ENCODE data around the gene MUS81. TPM values are rescaled to one million over a fixed set of nuclear protein-coding genes. Genes with fewer than 3 reads are reported as not detected.
"Not testable (repeated sequence)": the region's sequence is repeated elsewhere in the genome, so short reads cannot be mapped to it uniquely, and the experiment has no call there.

The MUS81 gene
- total and polyA plus RNA-seq, 7 donors: 33.5 to 61.8 (median 42.9) TPM

DNA sequence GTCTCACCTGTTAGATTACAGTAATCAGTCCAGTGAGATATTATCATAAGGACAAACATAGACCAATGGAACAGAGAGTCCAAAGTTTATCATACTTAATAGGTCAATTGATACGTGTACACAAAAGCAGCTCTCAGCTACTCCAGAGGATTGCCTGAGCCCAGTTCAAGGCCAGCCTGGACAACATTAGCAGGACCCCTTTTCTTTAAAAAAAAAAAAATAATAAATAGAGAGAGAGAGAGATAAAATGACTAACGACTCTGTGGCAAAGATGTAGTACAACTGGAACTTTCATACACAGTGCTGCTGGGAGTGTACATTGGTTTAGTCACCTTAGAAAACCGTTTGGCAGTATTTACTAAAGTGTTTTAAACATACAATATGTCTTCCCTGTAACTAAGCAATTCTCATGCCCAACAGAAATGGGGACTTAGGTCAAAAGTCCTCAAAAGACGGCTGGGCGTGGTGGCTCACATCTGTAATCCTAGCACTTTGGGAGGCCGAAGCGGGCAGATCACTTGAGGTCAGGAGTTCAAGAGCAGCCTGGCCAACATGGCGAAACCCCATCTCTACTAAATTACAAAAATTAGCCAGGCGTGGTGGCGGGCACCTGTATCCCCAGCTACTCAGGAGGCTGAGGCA is 15.9 kb upstream of the MUS81 start:
- Histone ChIP-seq H3K27ac (no peak overlapping the region), H3K9me3 (no peaks in the 10 kb centered on the region), H3K27me3 (no peaks in the 10 kb centered on the region), H3K4me1 (no peaks in the 10 kb centered on the region), H3K36me3 (no peaks in the 10 kb centered on the region), H3K4me3 (no peak overlapping the region)
- intact Hi-C loops (cut with DNase I): no loop called here
- WGBS, 2 donors: 32 to 73% methylated on average over 10 of the region's 10 CpGs
- TF ChIP-seq EP300 (IDR thresholded peaks at IDR 0.05) (no peak), POLR2A (IDR thresholded peaks at IDR 0.05) (no peak)
- no peak for DNase-seq

DNA sequence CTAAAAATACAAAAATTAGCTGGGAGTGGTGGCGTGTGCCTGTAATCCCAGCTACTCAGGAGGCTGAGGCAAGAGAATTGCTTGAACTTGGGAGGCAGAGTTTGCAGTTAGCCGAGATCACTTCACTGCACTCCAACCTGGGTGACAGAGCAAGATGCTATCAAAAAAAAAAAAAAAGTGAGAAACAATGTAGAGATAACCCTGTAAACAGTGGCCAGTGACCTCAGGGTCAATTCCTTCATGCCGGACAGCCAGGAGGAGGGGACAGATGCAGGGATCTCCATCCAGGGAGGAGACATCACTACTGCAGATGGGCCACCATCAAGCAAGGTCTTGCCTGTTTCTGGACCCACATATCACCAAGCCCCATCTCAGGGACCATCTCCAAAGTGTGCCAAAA is 12.5 kb upstream of the MUS81 start:
- TF ChIP-seq POLR2A (IDR thresholded peaks at IDR 0.05) (no peak), EP300 (IDR thresholded peaks at IDR 0.05) (no peak), POLR2AphosphoS5 (IDR thresholded peaks at IDR 0.05) (no peak)
- TF ChIP-seq, protein P1, sequence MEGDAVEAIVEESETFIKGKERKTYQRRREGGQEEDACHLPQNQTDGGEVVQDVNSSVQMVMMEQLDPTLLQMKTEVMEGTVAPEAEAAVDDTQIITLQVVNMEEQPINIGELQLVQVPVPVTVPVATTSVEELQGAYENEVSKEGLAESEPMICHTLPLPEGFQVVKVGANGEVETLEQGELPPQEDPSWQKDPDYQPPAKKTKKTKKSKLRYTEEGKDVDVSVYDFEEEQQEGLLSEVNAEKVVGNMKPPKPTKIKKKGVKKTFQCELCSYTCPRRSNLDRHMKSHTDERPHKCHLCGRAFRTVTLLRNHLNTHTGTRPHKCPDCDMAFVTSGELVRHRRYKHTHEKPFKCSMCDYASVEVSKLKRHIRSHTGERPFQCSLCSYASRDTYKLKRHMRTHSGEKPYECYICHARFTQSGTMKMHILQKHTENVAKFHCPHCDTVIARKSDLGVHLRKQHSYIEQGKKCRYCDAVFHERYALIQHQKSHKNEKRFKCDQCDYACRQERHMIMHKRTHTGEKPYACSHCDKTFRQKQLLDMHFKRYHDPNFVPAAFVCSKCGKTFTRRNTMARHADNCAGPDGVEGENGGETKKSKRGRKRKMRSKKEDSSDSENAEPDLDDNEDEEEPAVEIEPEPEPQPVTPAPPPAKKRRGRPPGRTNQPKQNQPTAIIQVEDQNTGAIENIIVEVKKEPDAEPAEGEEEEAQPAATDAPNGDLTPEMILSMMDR (IDR thresholded peaks at IDR 0.05): no peak
- intact Hi-C loops (cut with DNase I): no loop called here
- WGBS, 2 donors: 96% methylated on average over 3 of the region's 3 CpGs
- Histone ChIP-seq H3K4me1 (peaks cover 0 to 5% (median 1%) of the 10 kb centered on the region in 4 donors), H3K27ac (no peak overlapping the region), H3K27me3 (no peaks in the 10 kb centered on the region), H3K4me3 (no peak overlapping the region), H3K36me3 (peaks cover 2 to 22% (median 12%) of the 10 kb centered on the region in 4 donors), H3K9me3 (peaks cover 0 to 6% (median 2%) of the 10 kb centered on the region in 4 donors)
- DNase-seq: no peak

DNA sequence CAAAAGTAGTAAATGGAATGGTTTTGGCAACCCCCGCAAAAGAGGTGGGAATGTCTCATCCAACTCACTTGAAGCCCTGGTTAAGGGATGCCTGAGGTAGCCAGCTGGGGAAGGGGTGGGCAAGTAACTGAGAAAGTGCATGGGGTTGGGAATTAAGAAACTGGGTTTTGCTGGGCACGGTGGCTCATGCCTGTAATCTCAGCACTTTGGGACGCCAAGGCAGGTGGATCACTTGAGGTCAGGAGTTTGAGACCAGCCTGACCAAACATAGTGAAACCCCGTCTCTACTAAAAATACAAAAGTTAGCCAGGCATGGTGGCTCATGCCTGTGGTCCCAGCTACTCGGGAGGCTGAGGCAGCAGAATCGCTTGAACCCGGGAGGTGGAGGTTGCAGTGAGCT is 11.5 kb upstream of the MUS81 start:
- Histone ChIP-seq H3K36me3 (peaks cover 11 to 32% (median 21%) of the 10 kb centered on the region in 4 donors), H3K4me1 (peaks cover 0 to 14% (median 10%) of the 10 kb centered on the region in 4 donors)
- H3K27ac ChIP-seq; intact Hi-C loops (cut with DNase I); H3K27me3 ChIP-seq; DNase-seq; H3K4me3 ChIP-seq; H3K9me3 ChIP-seq: not testable (repeated sequence)
- WGBS, 2 donors: 68 to 71% methylated on average over 7 of the region's 7 CpGs

DNA sequence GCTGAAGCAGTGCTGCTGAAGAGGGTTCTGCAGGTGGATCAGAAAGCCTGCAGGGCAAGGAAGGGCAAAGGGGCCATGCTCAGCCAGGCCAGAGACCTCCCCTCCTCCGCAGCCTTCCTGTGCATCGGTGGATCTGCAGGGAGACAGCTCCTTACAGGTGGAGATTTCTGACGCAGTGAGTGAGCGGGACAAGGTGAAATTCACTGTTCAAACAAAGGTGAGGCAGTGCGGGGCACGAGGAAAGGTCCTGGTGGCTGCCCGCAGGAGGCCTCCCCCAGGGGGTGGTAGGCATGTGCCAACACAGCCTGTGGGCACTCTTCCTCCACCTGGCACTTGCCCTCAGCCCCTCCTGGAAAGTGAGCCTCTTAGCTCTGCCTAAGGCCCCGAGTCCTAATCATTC is 10.9 kb upstream of the MUS81 start:
- Histone ChIP-seq H3K27me3 (no peaks in the 10 kb centered on the region), H3K4me3 (no peak overlapping the region), H3K4me1 (peaks cover 0 to 21% (median 16%) of the 10 kb centered on the region in 4 donors), H3K27ac (no peak overlapping the region), H3K9me3 (peaks cover 0 to 6% (median 2%) of the 10 kb centered on the region in 4 donors), H3K36me3 (peaks cover 18 to 38% (median 28%) of the 10 kb centered on the region in 4 donors)
- TF ChIP-seq POLR2A (IDR thresholded peaks at IDR 0.05) (no peak), POLR2AphosphoS5 (IDR thresholded peaks at IDR 0.05) (no peak)
- TF ChIP-seq, protein P1 (IDR thresholded peaks at IDR 0.05): no peak
- intact Hi-C loops (cut with DNase I): no loop called here
- 39 to 76% methylated on average over 8 of the region's 8 CpGs for WGBS, 2 donors
- no peak for DNase-seq

DNA sequence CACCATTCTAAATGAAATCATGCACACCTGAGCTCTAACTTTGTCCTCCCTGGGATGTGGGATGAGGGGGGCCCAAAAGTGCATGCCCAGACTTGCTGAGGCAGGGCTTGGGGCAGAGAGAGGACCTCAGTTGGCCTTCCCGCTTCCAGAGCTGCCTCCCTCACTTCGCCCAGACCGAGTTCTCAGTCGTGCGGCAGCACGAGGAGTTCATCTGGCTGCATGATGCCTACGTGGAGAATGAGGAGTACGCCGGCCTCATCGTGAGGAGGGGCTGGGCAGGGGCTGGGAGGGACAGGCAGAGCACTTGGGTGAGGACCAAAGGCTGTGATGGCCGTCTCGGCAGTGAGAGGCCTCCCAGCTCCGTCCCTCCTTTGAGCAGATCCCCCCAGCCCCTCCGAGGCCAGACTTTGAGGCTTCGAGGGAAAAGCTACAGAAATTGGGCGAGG is 10.4 kb upstream of the MUS81 start:
- DNase-seq: no peak
- no peaks in the 10 kb centered on the region for H3K27me3 ChIP-seq
- H3K36me3 ChIP-seq: peaks cover 21 to 43% (median 33%) of the 10 kb centered on the region in 4 donors
- WGBS, 2 donors: 74 to 84% methylated on average over 16 of the region's 16 CpGs
- peaks cover 0 to 25% (median 20%) of the 10 kb centered on the region in 4 donors for H3K4me1 ChIP-seq
- intact Hi-C loops (cut with DNase I): no loop called here
- H3K4me3 ChIP-seq: no peak overlapping the region
- no peak overlapping the region for H3K27ac ChIP-seq
- peaks cover 0 to 6% (median 2%) of the 10 kb centered on the region in 4 donors for H3K9me3 ChIP-seq
- no peak for TF ChIP-seq POLR2AphosphoS5 (IDR thresholded peaks at IDR 0.05)
- TF ChIP-seq EP300 (IDR thresholded peaks at IDR 0.05): no peak
- TF ChIP-seq, protein P1 (IDR thresholded peaks at IDR 0.05): no peak
